ENCODE measurements around the gene ZNF865.

Gene ZNF865

DNA sequence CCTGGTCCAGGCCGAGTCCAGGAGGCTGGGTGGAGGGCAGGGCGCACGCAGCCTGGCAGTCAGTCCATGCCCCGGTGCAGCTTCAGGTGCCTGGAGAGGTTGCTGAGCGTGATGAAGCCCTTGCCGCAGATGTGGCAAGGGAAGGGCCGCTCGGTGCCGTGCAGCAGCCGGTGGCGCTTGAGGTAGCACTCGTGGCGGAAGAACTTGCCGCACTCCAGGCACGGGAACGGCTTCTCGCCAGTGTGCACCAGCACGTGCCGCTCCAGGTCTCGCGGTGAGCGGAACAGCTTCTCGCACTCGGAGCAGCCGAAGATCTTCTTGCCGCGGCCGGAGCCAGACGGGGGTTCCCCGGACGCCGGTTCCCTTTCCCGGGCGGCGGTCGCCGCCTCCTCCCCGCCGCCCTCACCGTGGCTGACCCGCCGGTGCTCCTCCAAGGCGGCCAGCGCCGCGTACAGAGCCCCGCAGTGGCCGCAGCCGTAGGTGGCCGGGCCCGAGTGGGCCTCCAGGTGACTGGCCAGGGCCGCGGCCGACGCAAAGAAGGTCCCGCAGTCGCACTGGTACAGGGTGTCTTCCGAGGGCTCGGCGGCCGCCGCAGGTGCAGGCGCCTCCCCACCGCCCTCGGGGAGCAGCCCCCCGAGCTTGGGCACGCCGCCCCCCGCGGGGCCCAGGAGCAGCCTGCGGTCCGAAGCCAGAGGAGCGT is 12.9 kb upstream of the ZNF865 start:
- peaks cover 4% of the 10 kb centered on the region for H3K9me3 Mint-ChIP-seq
- TF ChIP-seq, protein P1, sequence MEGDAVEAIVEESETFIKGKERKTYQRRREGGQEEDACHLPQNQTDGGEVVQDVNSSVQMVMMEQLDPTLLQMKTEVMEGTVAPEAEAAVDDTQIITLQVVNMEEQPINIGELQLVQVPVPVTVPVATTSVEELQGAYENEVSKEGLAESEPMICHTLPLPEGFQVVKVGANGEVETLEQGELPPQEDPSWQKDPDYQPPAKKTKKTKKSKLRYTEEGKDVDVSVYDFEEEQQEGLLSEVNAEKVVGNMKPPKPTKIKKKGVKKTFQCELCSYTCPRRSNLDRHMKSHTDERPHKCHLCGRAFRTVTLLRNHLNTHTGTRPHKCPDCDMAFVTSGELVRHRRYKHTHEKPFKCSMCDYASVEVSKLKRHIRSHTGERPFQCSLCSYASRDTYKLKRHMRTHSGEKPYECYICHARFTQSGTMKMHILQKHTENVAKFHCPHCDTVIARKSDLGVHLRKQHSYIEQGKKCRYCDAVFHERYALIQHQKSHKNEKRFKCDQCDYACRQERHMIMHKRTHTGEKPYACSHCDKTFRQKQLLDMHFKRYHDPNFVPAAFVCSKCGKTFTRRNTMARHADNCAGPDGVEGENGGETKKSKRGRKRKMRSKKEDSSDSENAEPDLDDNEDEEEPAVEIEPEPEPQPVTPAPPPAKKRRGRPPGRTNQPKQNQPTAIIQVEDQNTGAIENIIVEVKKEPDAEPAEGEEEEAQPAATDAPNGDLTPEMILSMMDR (IDR thresholded peaks at IDR 0.05), result no peak
- peaks cover 44% of the 10 kb centered on the region for H3K36me3 Mint-ChIP-seq (ENCODE audit: low read depth)
- no peaks in the 10 kb centered on the region for H3K27me3 Mint-ChIP-seq (ENCODE audit: low read depth, poor library complexity)
- DNase-seq, result no peak
- H3K27ac Mint-ChIP-seq, result no peak overlapping the region
- H3K4me3 Mint-ChIP-seq, result no peak overlapping the region
- H3K4me1 Mint-ChIP-seq, result peaks cover 35% of the 10 kb centered on the region

DNA sequence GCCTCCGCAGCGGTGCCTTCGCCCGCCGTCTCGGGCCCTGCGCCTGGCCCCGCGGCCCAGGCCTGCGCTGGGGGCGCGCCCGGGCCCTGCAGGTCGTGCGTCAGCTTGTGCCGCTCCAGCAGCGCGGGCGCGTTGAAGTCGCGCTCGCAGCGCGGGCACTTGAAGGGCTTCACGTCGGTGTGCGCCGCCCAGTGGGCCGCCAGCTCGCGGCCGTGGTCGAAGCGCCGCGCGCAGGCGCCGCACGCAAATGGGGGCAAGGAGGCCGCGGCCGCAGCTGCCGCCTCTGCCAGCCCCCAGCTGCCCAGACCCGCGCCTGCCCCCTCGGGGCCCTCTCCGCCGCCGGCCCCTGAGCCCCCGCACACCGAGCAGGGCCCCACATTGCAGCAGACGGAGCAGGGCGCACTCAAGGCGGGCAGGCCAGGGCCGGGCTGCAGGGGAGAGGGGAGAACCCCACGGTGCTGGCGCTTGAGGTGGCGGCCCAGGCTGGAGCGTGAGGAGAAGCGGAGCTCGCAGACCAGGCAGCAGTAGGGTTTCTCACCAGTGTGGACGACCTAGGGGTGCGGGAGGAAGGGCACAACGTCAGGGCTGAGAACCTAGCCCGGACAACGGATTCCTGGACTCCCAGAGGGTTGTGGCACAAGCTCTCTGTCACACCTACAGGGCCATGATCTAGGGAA is 12.2 kb upstream of the ZNF865 start:
- Mint-ChIP-seq H3K4me1 (peaks cover 40% of the 10 kb centered on the region), H3K27ac (peak overlapping the region; percentile 77), H3K9me3 (peaks cover 4% of the 10 kb centered on the region), H3K36me3 (ENCODE audit: low read depth) (peaks cover 50% of the 10 kb centered on the region), H3K4me3 (no peak overlapping the region), H3K27me3 (ENCODE audit: low read depth, poor library complexity) (no peaks in the 10 kb centered on the region)
- TF ChIP-seq, protein P1 (IDR thresholded peaks at IDR 0.05), result no peak
- no peak for DNase-seq

DNA sequence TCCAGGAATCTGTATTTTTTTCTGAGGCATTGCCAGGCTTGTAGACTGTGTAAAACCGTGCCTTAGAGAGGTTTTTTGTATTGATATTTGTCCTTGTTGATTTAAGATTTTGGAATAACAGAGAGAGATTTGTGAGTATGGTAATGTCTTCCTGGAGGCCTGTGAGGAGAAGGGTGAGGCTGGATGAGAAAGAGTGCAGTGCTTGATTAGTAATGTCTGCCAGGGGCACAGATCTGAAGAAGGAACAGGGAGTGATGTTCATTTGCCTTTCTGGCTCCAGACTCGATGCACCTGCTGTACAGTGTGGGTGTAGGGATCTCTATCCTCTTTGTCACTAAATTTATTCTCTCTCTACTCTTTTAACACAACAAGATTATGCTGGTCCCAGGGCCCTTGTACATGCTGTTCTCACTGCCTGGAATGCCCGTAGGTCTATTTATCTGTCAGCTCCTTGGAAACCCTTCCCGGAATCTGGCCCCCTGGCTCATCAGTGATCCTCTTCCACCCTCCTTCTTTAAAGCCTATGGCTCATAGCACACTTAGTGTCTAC is 10.4 kb upstream of the ZNF865 start:
- H3K4me1 Mint-ChIP-seq, result peaks cover 36% of the 10 kb centered on the region
- H3K27me3 Mint-ChIP-seq (ENCODE audit: low read depth, poor library complexity), result no peaks in the 10 kb centered on the region
- DNase-seq, result no peak
- peaks cover 57% of the 10 kb centered on the region for H3K36me3 Mint-ChIP-seq (ENCODE audit: low read depth)
- H3K27ac Mint-ChIP-seq, result no peak overlapping the region
- no peak overlapping the region for H3K4me3 Mint-ChIP-seq
- H3K9me3 Mint-ChIP-seq, result peaks cover 4% of the 10 kb centered on the region
- TF ChIP-seq, protein P1 (IDR thresholded peaks at IDR 0.05), result no peak

DNA sequence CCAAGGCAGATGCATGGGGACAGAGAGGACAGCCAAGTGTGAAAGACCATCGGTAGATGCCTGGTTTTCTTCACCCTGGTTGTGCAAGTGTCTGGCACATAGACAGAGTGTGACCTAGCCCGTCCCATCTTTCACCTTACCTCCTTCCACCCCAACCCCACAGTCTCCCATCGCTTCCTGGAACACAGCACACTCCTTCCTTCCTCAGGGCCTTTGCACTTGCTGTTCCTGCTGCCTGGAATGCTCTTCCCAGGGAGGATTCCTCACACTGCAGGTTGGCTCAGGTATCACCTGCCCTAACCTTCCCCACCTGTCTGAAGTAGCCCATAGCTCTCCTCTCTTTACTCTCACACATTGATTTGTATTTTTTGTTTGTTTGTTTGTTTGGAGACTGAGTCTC is 9.1 kb upstream of the ZNF865 start:
- H3K9me3 Mint-ChIP-seq, result peaks cover 4% of the 10 kb centered on the region
- no peak overlapping the region for H3K27ac Mint-ChIP-seq
- no peak for DNase-seq
- H3K27me3 Mint-ChIP-seq (ENCODE audit: low read depth, poor library complexity), result no peaks in the 10 kb centered on the region
- H3K4me3 Mint-ChIP-seq, result peak overlapping the region; percentile 20
- peaks cover 54% of the 10 kb centered on the region for H3K36me3 Mint-ChIP-seq (ENCODE audit: low read depth)
- TF ChIP-seq, protein P1 (IDR thresholded peaks at IDR 0.05), result no peak
- peaks cover 30% of the 10 kb centered on the region for H3K4me1 Mint-ChIP-seq

DNA sequence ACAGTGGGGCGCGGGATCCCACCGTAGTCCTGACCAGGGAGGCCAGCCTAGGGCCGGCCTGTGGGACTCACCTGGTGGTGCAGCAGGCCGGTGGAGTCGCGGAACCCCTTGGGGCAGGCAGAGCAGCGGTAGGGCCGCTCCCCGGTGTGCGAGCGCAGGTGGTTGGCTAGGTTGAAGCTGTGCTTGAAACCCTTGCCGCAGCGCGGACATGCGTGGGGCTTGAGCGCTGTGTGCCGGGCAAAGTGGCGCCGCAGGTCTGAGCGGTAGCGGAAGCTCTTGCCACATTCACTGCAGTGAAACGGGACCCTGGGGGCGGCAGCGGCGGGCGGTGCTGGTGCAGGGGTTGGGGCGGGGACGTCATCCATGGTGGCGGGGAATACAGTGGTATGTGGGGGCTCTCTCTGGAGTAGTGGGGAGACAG is 7.9 kb upstream of the ZNF865 start:
- H3K4me1 Mint-ChIP-seq, result peaks cover 31% of the 10 kb centered on the region
- peaks cover 4% of the 10 kb centered on the region for H3K9me3 Mint-ChIP-seq
- H3K4me3 Mint-ChIP-seq, result no peak overlapping the region
- no peaks in the 10 kb centered on the region for H3K27me3 Mint-ChIP-seq (ENCODE audit: low read depth, poor library complexity)
- peaks cover 48% of the 10 kb centered on the region for H3K36me3 Mint-ChIP-seq (ENCODE audit: low read depth)
- H3K27ac Mint-ChIP-seq, result no peak overlapping the region
- TF ChIP-seq, protein P1 (IDR thresholded peaks at IDR 0.05), result no peak
- no peak for DNase-seq

All from nephron progenitor cell (in vitro differentiated cells).